H9 (cell line): Measurements from ENCODE around the gene SFXN5. TPM values are rescaled to one million over a fixed set of nuclear protein-coding genes. Genes with fewer than 3 reads are reported as not detected.

ENCODE experiments used
- DNase-seq: peaks from one replicate; pipeline ENCODE4 v3.0.0-alpha.2; 2017
- H2AFZ ChIP-seq: one replicate; pipeline ENCODE4 v1.6.1; 2013; ENCODE audit warnings: mild to moderate bottlenecking, low read length, control low read depth, moderate library complexity
- H2AK5ac ChIP-seq: 2 replicates; pipeline ENCODE4 v1.6.1; 2013; ENCODE audit warnings: low read length, control low read depth, mixed read lengths; ENCODE audit not compliant: insufficient read length
- H2BK120ac ChIP-seq: one replicate; pipeline ENCODE4 v1.6.1; 2013; ENCODE audit warnings: low read depth, mild to moderate bottlenecking, low read length, control low read depth, inconsistent platforms; ENCODE audit not compliant: poor library complexity, severe bottlenecking
- H2BK12ac ChIP-seq: 2 replicates; pipeline ENCODE4 v1.6.1; 2013; ENCODE audit warnings: low read length, control low read depth, mixed read lengths, low read depth; ENCODE audit not compliant: insufficient read length
- H2BK15ac ChIP-seq: 2 replicates; pipeline ENCODE4 v1.6.1; 2013; ENCODE audit warnings: low read depth, low read length, control low read depth
- H2BK20ac ChIP-seq: one replicate; pipeline ENCODE4 v1.6.1; 2013; ENCODE audit warnings: low read depth, mild to moderate bottlenecking, low read length, control low read depth, inconsistent platforms; ENCODE audit not compliant: poor library complexity, severe bottlenecking
- H2BK5ac ChIP-seq: 2 replicates; pipeline ENCODE4 v1.6.1; 2013; ENCODE audit warnings: low read length, control low read depth, mixed read lengths; ENCODE audit not compliant: insufficient read length
- H3K14ac ChIP-seq: 2 replicates; pipeline ENCODE4 v1.6.1; 2013; ENCODE audit warnings: low read length, control low read depth; ENCODE audit not compliant: insufficient read depth
- H3K18ac ChIP-seq: 2 replicates; pipeline ENCODE4 v1.6.1; 2013; ENCODE audit warnings: low read depth, mild to moderate bottlenecking, mixed read lengths, low read length, control low read depth; ENCODE audit not compliant: insufficient read length
- H3K23ac ChIP-seq: 2 replicates; pipeline ENCODE4 v1.6.1; 2013; ENCODE audit warnings: low read length, control low read depth, mixed read lengths, low read depth; ENCODE audit not compliant: insufficient read length
- H3K23me2 ChIP-seq: 2 replicates; pipeline ENCODE4 v1.6.1; 2013; ENCODE audit warnings: low read depth, mild to moderate bottlenecking, mixed read lengths, low read length, control low read depth; ENCODE audit not compliant: insufficient read length, poor library complexity, severe bottlenecking
- H3K27ac ChIP-seq: 2 replicates; pipeline ENCODE4 v1.5.1; 2013; ENCODE audit warnings: low read length, control low read depth, mixed read lengths, low read depth; ENCODE audit not compliant: insufficient read length
- H3K27me3 ChIP-seq: 2 replicates; pipeline ENCODE4 v1.6.1; 2013; ENCODE audit warnings: low read length, control low read depth, inconsistent platforms; ENCODE audit not compliant: insufficient read depth
- H3K4ac ChIP-seq: 2 replicates; pipeline ENCODE4 v1.6.1; 2013; ENCODE audit warnings: low read depth, mild to moderate bottlenecking, control low read depth, inconsistent platforms, low read length, moderate library complexity
- H3K4me1 ChIP-seq: 2 replicates; pipeline ENCODE4 v1.6.1; 2013; ENCODE audit warnings: low read length, control low read depth, inconsistent platforms; ENCODE audit not compliant: insufficient read depth
- H3K4me2 ChIP-seq: 2 replicates; pipeline ENCODE4 v1.6.1; 2013; ENCODE audit warnings: low read length, control low read depth, mixed read lengths; ENCODE audit not compliant: insufficient read length, insufficient read depth
- H3K56ac ChIP-seq: 2 replicates; pipeline ENCODE4 v1.6.1; 2013; ENCODE audit warnings: low read depth, mild to moderate bottlenecking, mixed read lengths, low read length, control low read depth; ENCODE audit not compliant: insufficient read length
- H3K79me1 ChIP-seq: 2 replicates; pipeline ENCODE4 v1.6.1; 2013; ENCODE audit warnings: low read depth, mild to moderate bottlenecking, moderate library complexity, low read length, control low read depth, inconsistent platforms; ENCODE audit not compliant: insufficient read depth, poor library complexity, severe bottlenecking
- H3K79me2 ChIP-seq: 2 replicates; pipeline ENCODE4 v1.6.1; 2013; ENCODE audit warnings: low read length, control low read depth, inconsistent platforms; ENCODE audit not compliant: insufficient read depth
- H3K9ac ChIP-seq: 2 replicates; pipeline ENCODE4 v1.6.1; 2013; ENCODE audit warnings: low read length, control low read depth, mixed read lengths; ENCODE audit not compliant: insufficient read length; ENCODE audit errors: extremely low read depth
- H3K9me3 ChIP-seq: one replicate; pipeline ENCODE4 v1.6.1; 2013; ENCODE audit warnings: low read depth, low read length, inconsistent platforms; ENCODE audit not compliant: control insufficient read depth
- H3T11ph ChIP-seq: one replicate; pipeline ENCODE4 v1.6.1; 2013; ENCODE audit warnings: mild to moderate bottlenecking, low read length, control low read depth, inconsistent platforms
- H4K20me1 ChIP-seq: one replicate; pipeline ENCODE4 v1.6.1; 2013; ENCODE audit not compliant: control insufficient read depth, insufficient read length, insufficient read depth
- H4K5ac ChIP-seq: 2 replicates; pipeline ENCODE4 v1.6.1; 2013; ENCODE audit warnings: low read depth, mild to moderate bottlenecking, mixed read lengths, low read length, control low read depth; ENCODE audit not compliant: insufficient read length
- H4K8ac ChIP-seq: replicated peaks from 2 replicates; pipeline ENCODE4 v1.6.1; 2013; ENCODE audit warnings: low read length, control low read depth, mixed read lengths, low read depth; ENCODE audit not compliant: insufficient read length
- H4K91ac ChIP-seq: 2 replicates; pipeline ENCODE4 v1.6.1; 2013; ENCODE audit warnings: low read depth, mild to moderate bottlenecking, moderate library complexity, mixed read lengths, low read length, control low read depth; ENCODE audit not compliant: insufficient read length
- H3K27ac Mint-ChIP-seq, 3 experiments: 2 replicates in 2 of 3; 3 replicates in 1 of 3; pipeline ENCODE4 v1.8.0; 2020 to 2021; ENCODE audit warnings: mixed read lengths in 3 of 3, mild to moderate bottlenecking in 1 of 3, moderate library complexity in 1 of 3
- H3K27me3 Mint-ChIP-seq: 2 replicates; pipeline ENCODE4 v1.8.0; 2021; ENCODE audit warnings: low read depth, mild to moderate bottlenecking, moderate library complexity, mixed read lengths
- H3K36me3 Mint-ChIP-seq, 3 experiments: 2 replicates in 2 of 3; 3 replicates in 1 of 3; pipeline ENCODE4 v1.8.0; 2020 to 2021; ENCODE audit warnings: low read depth in 3 of 3, mixed read lengths in 3 of 3; ENCODE audit not compliant: insufficient read depth in 1 of 3
- H3K4me1 Mint-ChIP-seq, 2 experiments: 2 replicates each; pipeline ENCODE4 v1.8.0; 2020; ENCODE audit warnings: mixed read lengths in 2 of 2
- H3K4me3 Mint-ChIP-seq, 2 experiments: 2 replicates in 1 of 2; 3 replicates in 1 of 2; pipeline ENCODE4 v1.8.0; 2020 to 2021; ENCODE audit warnings: mild to moderate bottlenecking in 2 of 2, mixed read lengths in 2 of 2, moderate library complexity in 1 of 2
- H3K9me3 Mint-ChIP-seq, 2 experiments: 2 replicates in 1 of 2; 3 replicates in 1 of 2; pipeline ENCODE4 v1.8.0; 2020; ENCODE audit warnings: mild to moderate bottlenecking in 2 of 2, mixed read lengths in 2 of 2, moderate library complexity in 1 of 2
- WGBS: extraction: QIAGEN DNeasy Blood & Tissue Kit; methylation state at CpG from one replicate; pipeline ENCODE4 v1.1.7; 2013; ENCODE audit warnings: missing lambda C conversion rate, low lambda C conversion rate, mixed read lengths; ENCODE audit not compliant: insufficient read length; ENCODE audit errors: extremely low coverage; 5-methylcytosine and 5-hydroxymethylcytosine counted together
- total RNA-seq: library from RNA; stranded (reverse); gene quantifications from 2 replicates; pipeline ENCODE4 v1.2.1, GENCODE V29; 2021
- TF ChIP-seq, protein P1 (sequence below): fragments of 200-600 bp; sonication (generic); conservative IDR thresholded peaks from 3 replicates; pipeline ENCODE4 v1.8.0; 2021; ENCODE audit warnings: antibody characterized with exemption, mild to moderate bottlenecking

The SFXN5 gene
- total RNA-seq, 1 experiment from 2014 or later, result 30.9 TPM

DNA sequence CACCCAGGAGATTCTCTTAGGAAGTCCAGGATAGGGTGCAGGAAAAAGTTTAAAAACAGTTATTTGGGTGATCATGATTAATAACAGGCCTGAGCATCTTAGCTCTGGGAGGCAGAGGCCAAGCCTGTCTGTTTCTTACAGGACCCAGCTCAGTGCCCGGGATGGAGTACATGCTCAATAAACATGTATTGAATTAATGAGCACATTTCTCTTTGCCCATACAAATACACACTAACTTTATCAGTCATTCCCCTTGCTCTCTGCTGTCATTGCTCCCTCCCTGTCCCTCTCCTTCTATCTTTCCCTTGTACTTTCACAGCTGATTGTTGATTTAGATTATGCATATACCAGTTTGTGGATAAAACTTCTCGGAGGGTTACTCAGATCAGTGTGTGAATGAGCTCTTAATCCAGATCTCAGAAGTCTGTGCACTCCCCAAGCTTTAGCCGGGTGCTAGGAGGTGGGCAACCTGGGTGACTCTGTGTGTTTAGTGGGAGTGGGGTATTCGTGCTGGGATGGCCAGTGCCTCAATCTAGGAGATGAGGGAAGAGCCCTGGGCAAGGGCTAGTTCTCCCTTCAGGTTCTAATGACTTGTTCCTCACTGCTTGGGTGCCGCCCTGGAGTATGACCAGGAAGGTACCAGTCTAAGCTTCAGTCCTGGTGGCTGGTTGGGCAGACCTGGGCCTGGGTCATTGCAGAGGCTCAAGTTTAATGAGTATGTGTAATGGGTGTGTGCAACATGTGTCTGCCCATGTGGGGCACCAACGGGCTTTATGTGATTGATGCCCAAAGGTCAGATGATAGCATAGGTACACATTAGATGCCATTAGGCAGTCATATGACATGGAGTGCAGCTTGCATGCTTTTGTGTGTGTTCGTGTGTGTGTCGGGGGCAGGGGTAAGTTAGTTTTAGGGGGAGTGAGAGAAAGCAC is 143.6 kb downstream of the SFXN5 start:
- Histone ChIP-seq H2BK12ac (no peak overlapping the region), H3K27ac (no peak overlapping the region), H4K91ac (no peak overlapping the region), H3K4ac (no peak overlapping the region), H3K56ac (no peak overlapping the region), H3K79me1 (no peaks in the 10 kb centered on the region), H3K18ac (no peak overlapping the region), H2BK20ac (no peak overlapping the region), H4K5ac (no peak overlapping the region), H4K8ac (no peak overlapping the region), H3K9me3 (no peaks in the 10 kb centered on the region), H2BK5ac (no peak overlapping the region), H3K4me2 (no peak overlapping the region), H3K23ac (no peak overlapping the region), H3T11ph (no peak overlapping the region), H3K14ac (no peak overlapping the region), H3K4me1 (no peaks in the 10 kb centered on the region), H3K27me3 (peaks cover 59% of the 10 kb centered on the region), H3K79me2 (no peaks in the 10 kb centered on the region), H2BK15ac (no peak overlapping the region), H3K9ac (no peak overlapping the region), H2AFZ (no peak overlapping the region), H2BK120ac (no peak overlapping the region), H3K23me2 (peaks cover 9% of the 10 kb centered on the region), H2AK5ac (no peak overlapping the region), H4K20me1 (no peaks in the 10 kb centered on the region)
- DNase-seq, result peak; percentile 13
- H3K27me3 Mint-ChIP-seq, result no peaks in the 10 kb centered on the region; the same call in 1 of the 2 replicates
- no peak overlapping the region for H3K27ac Mint-ChIP-seq
- WGBS, result no CpG with 5 or more reads among the region's 8 CpGs
- H3K36me3 Mint-ChIP-seq, result no peaks in the 10 kb centered on the region; a peak in 1 of 7 replicates
- peaks cover 15 to 17% of the 10 kb centered on the region in 2 experiments for H3K4me1 Mint-ChIP-seq
- H3K9me3 Mint-ChIP-seq, result peaks cover 0 to 2% of the 10 kb centered on the region in 2 experiments; a peak in 1 of 5 replicates
- TF ChIP-seq, protein P1, sequence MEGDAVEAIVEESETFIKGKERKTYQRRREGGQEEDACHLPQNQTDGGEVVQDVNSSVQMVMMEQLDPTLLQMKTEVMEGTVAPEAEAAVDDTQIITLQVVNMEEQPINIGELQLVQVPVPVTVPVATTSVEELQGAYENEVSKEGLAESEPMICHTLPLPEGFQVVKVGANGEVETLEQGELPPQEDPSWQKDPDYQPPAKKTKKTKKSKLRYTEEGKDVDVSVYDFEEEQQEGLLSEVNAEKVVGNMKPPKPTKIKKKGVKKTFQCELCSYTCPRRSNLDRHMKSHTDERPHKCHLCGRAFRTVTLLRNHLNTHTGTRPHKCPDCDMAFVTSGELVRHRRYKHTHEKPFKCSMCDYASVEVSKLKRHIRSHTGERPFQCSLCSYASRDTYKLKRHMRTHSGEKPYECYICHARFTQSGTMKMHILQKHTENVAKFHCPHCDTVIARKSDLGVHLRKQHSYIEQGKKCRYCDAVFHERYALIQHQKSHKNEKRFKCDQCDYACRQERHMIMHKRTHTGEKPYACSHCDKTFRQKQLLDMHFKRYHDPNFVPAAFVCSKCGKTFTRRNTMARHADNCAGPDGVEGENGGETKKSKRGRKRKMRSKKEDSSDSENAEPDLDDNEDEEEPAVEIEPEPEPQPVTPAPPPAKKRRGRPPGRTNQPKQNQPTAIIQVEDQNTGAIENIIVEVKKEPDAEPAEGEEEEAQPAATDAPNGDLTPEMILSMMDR, result no peak
- no peak overlapping the region for H3K4me3 Mint-ChIP-seq
